ENCODE results near the gene PRKG1.

Gene PRKG1

GRCh38 chr10:51214207-51215196, 140.2 kb downstream of the PRKG1 start:
- Histone ChIP-seq H3K9ac (ENCODE audit: low read depth, low read length) (no peak overlapping the region), H3K9me3 (ENCODE audit: control insufficient read depth, insufficient read depth, low read length) (no peaks in the 10 kb centered on the region), H3K27me3 (ENCODE audit: control insufficient read depth, insufficient read depth, low read length) (no peaks in the 10 kb centered on the region), H3K4me1 (ENCODE audit: control insufficient read depth, insufficient read depth, low read length) (peaks cover 11% of the 10 kb centered on the region), H3K36me3 (ENCODE audit: control insufficient read depth, insufficient read depth, low read length) (no peaks in the 10 kb centered on the region), H3K4me3 (ENCODE audit: low read depth, low read length) (no peak overlapping the region)

DNA sequence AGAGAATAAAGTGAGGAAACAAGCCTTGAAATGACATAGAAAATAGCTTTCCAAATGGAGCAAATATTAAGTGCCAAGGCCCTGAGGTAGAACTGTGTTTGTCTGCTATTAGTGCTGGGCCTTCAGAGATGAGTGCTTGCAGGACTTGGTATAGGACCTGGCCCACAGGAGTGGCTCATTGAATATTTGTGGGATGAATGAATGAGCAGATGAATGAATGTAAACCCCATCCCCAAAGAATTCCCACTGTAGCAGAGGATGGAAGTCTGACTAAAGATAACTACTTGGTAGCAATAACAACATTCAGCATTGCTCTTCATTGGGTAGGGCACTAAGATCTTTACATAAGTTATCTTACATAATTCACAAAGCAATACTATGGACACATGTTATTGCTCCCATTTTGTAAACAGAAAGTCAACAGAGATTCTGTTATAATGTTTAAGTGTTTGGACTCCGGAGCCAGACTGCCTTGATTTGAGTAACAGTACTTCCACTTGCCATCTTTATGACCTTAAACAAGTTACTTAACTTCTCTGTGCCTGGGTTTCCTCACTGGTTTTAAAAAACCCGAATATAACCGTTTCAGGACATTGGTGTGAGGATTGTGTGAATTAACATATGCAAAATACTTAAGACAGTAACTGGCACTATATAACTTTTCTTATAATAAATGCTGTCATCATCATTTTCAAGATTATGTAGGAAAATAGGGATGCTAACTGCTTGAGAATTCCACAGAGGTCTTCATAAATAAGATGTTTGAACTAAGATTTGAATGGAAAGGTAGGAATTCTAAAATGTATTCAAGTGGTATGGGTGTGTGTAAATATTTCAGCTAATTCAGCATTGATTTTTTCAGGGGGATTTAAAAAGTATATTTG, 141.9 kb downstream of the PRKG1 start:
- H3K9ac ChIP-seq (ENCODE audit: low read depth, low read length): no peak overlapping the region
- H3K4me3 ChIP-seq (ENCODE audit: low read depth, low read length): no peak overlapping the region
- H3K36me3 ChIP-seq (ENCODE audit: control insufficient read depth, insufficient read depth, low read length): no peaks in the 10 kb centered on the region
- no peaks in the 10 kb centered on the region for H3K9me3 ChIP-seq (ENCODE audit: control insufficient read depth, insufficient read depth, low read length)
- peaks cover 11% of the 10 kb centered on the region for H3K4me1 ChIP-seq (ENCODE audit: control insufficient read depth, insufficient read depth, low read length)
- H3K27me3 ChIP-seq (ENCODE audit: control insufficient read depth, insufficient read depth, low read length): no peaks in the 10 kb centered on the region

DNA sequence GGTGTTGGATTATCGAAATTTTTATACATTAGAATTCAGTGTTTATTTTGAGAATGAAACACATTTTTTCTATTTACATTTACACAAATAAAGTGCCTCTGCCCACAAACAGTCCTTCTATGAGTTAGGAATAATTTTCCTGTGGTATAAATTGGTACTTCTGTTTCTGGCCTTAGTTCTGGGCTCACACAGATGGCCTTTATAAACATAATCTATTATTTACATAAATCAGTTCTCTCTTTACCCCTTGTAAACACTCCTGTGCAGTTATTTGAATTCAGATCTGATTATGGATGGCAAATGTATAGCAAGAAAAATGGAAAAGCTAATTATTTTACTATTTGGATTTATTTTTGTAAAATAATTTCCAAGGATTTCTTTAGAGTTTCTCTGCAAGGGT, 143.2 kb downstream of the PRKG1 start:
- Histone ChIP-seq H3K36me3 (ENCODE audit: control insufficient read depth, insufficient read depth, low read length) (no peaks in the 10 kb centered on the region), H3K9ac (ENCODE audit: low read depth, low read length) (no peak overlapping the region), H3K4me1 (ENCODE audit: control insufficient read depth, insufficient read depth, low read length) (peaks cover 11% of the 10 kb centered on the region), H3K9me3 (ENCODE audit: control insufficient read depth, insufficient read depth, low read length) (no peaks in the 10 kb centered on the region), H3K27me3 (ENCODE audit: control insufficient read depth, insufficient read depth, low read length) (no peaks in the 10 kb centered on the region), H3K4me3 (ENCODE audit: low read depth, low read length) (no peak overlapping the region)

DNA sequence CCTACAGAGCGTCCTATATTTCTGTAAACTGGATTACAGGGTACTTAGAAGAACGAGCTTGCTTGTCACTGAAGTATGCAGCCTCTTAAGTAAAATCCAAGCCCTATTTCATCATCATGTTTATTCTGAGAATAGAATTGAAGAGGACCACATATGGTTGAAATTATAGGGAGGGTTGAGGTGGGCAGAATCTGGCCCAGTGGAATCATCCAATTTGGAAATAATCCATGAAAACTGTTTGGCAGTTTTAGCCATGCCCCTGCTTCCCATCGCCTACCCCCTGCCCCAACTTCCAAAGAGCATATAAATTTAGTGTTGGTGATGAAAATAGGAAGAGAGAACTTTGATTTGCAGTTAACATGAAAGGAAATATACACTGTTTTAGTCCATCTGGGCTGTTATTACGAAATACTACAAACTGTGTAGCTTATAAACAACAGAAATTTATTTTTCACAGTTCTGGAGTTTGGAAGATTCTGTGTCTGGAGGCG, 150.4 kb downstream of the PRKG1 start:
- H3K4me3 ChIP-seq (ENCODE audit: low read depth, low read length): no peak overlapping the region
- no peaks in the 10 kb centered on the region for H3K4me1 ChIP-seq (ENCODE audit: control insufficient read depth, insufficient read depth, low read length)
- no peaks in the 10 kb centered on the region for H3K27me3 ChIP-seq (ENCODE audit: control insufficient read depth, insufficient read depth, low read length)
- H3K9ac ChIP-seq (ENCODE audit: low read depth, low read length): no peak overlapping the region
- H3K36me3 ChIP-seq (ENCODE audit: control insufficient read depth, insufficient read depth, low read length): no peaks in the 10 kb centered on the region
- no peaks in the 10 kb centered on the region for H3K9me3 ChIP-seq (ENCODE audit: control insufficient read depth, insufficient read depth, low read length)

DNA sequence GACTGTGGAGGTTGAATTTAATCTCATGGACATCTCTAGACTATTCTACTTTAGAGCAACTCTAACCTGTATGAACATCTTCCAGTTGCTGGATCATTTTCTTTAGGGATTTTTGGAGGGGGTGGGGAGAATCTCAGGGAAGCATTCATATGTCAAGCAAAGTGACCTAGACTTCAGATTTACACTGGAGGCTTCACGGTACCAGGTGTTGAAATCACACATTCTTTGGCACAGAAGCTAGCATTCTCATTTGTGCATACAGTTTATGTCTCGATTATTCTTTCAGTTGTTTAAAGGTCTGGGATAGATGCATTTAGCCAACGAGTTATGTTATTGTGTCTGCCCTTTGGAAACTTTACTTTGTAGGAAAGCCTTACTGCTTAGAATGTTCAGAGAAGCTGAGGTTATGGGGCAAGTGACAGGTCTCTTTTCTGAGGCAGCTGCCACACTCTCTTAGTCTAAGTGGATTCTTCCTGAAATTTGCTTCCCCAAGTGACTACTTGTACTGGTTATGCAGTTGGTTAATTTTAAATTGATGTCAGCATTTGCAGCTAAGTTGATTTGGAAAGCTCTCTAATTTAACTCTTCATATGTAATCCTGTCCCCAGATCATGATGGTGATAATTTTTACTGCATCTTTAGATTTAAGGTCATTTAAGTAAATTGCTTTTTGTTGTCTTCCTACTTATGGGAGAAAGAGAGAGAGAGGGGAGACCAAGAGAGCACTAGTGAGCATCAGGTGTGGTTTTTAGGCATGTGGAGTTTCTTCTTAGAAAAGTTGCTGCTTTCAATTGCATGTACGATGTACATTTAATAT, 153.8 kb downstream of the PRKG1 start:
- Histone ChIP-seq H3K4me1 (ENCODE audit: control insufficient read depth, insufficient read depth, low read length) (no peaks in the 10 kb centered on the region), H3K9ac (ENCODE audit: low read depth, low read length) (no peak overlapping the region), H3K36me3 (ENCODE audit: control insufficient read depth, insufficient read depth, low read length) (no peaks in the 10 kb centered on the region), H3K27me3 (ENCODE audit: control insufficient read depth, insufficient read depth, low read length) (no peaks in the 10 kb centered on the region), H3K4me3 (ENCODE audit: low read depth, low read length) (no peak overlapping the region), H3K9me3 (ENCODE audit: control insufficient read depth, insufficient read depth, low read length) (no peaks in the 10 kb centered on the region)

- H3K4me1 ChIP-seq (ENCODE audit: control insufficient read depth, insufficient read depth, low read length): no peaks in the 10 kb centered on the region
- H3K4me3 ChIP-seq (ENCODE audit: low read depth, low read length): no peak overlapping the region
- H3K9me3 ChIP-seq (ENCODE audit: control insufficient read depth, insufficient read depth, low read length): no peaks in the 10 kb centered on the region
- no peak overlapping the region for H3K9ac ChIP-seq (ENCODE audit: low read depth, low read length)
- no peaks in the 10 kb centered on the region for H3K36me3 ChIP-seq (ENCODE audit: control insufficient read depth, insufficient read depth, low read length)
- no peaks in the 10 kb centered on the region for H3K27me3 ChIP-seq (ENCODE audit: control insufficient read depth, insufficient read depth, low read length)
Measured at GRCh38 chr10:51228714-51229100, 154.4 kb downstream of the PRKG1 start.

DNA sequence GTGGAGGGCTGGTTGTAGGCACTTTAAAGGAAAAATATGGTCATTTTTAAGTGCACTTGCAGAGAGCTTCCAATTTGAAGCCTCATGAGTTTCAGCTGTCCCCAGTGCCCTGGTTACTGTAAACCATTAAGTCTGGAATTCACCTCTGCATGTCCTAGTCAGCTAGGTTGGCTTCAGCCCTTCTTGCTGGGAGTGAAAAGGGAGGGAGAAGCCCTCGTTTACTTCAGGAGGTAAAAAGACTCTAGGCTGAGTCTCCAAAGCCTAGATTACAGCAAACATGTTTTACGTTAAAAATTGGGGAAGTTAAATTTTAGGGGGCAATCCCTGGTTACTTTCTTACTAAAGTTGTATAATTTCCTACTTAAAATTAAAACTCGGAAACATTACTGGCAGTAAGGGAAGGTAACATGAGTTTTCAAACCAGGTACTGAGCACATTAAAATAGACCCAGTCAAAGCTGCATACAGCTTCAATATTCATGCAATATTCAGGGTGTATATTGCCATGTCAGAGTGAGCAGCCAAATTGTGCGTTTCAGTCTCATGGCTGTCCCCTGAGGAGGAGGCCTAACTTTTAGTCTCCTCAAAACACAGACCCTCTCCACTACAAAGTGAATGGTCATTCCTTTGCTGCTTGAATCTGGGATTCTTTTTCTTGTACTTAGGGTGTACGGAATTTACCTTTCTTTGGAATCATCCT, 156.7 kb downstream of the PRKG1 start:
- no peaks in the 10 kb centered on the region for H3K27me3 ChIP-seq (ENCODE audit: control insufficient read depth, insufficient read depth, low read length)
- no peak overlapping the region for H3K4me3 ChIP-seq (ENCODE audit: low read depth, low read length)
- H3K4me1 ChIP-seq (ENCODE audit: control insufficient read depth, insufficient read depth, low read length): no peaks in the 10 kb centered on the region
- no peaks in the 10 kb centered on the region for H3K36me3 ChIP-seq (ENCODE audit: control insufficient read depth, insufficient read depth, low read length)
- H3K9me3 ChIP-seq (ENCODE audit: control insufficient read depth, insufficient read depth, low read length): no peaks in the 10 kb centered on the region
- no peak overlapping the region for H3K9ac ChIP-seq (ENCODE audit: low read depth, low read length)

GRCh38 chr10:51231754-51232153, 157.5 kb downstream of the PRKG1 start:
- Histone ChIP-seq H3K36me3 (ENCODE audit: control insufficient read depth, insufficient read depth, low read length) (no peaks in the 10 kb centered on the region), H3K9me3 (ENCODE audit: control insufficient read depth, insufficient read depth, low read length) (no peaks in the 10 kb centered on the region), H3K4me3 (ENCODE audit: low read depth, low read length) (no peak overlapping the region), H3K9ac (ENCODE audit: low read depth, low read length) (no peak overlapping the region), H3K27me3 (ENCODE audit: control insufficient read depth, insufficient read depth, low read length) (no peaks in the 10 kb centered on the region), H3K4me1 (ENCODE audit: control insufficient read depth, insufficient read depth, low read length) (no peaks in the 10 kb centered on the region)

GRCh38 chr10:51233337-51234100, 159.2 kb downstream of the PRKG1 start:
- Histone ChIP-seq H3K9me3 (ENCODE audit: control insufficient read depth, insufficient read depth, low read length) (no peaks in the 10 kb centered on the region), H3K27me3 (ENCODE audit: control insufficient read depth, insufficient read depth, low read length) (no peaks in the 10 kb centered on the region), H3K9ac (ENCODE audit: low read depth, low read length) (no peak overlapping the region), H3K36me3 (ENCODE audit: control insufficient read depth, insufficient read depth, low read length) (no peaks in the 10 kb centered on the region), H3K4me1 (ENCODE audit: control insufficient read depth, insufficient read depth, low read length) (no peaks in the 10 kb centered on the region), H3K4me3 (ENCODE audit: low read depth, low read length) (no peak overlapping the region)

- no peaks in the 10 kb centered on the region for H3K27me3 ChIP-seq (ENCODE audit: control insufficient read depth, insufficient read depth, low read length)
- H3K9me3 ChIP-seq (ENCODE audit: control insufficient read depth, insufficient read depth, low read length): no peaks in the 10 kb centered on the region
- no peak overlapping the region for H3K9ac ChIP-seq (ENCODE audit: low read depth, low read length)
- H3K4me3 ChIP-seq (ENCODE audit: low read depth, low read length): no peak overlapping the region
- H3K36me3 ChIP-seq (ENCODE audit: control insufficient read depth, insufficient read depth, low read length): no peaks in the 10 kb centered on the region
- no peaks in the 10 kb centered on the region for H3K4me1 ChIP-seq (ENCODE audit: control insufficient read depth, insufficient read depth, low read length)
Measured at GRCh38 chr10:51235865-51236264, 161.6 kb downstream of the PRKG1 start.
